ELF-1 (cell line): ENCODE measurements around the gene MYRIP.
A peak's percentile ranks its signal among the peaks of the same experiment; 100 is the strongest.

Source experiments
- DNase-seq: peaks from one replicate; pipeline ENCODE4 v3.0.0-alpha.2; 2016; ENCODE audit warnings: low read depth, low spot score

Gene MYRIP

DNA sequence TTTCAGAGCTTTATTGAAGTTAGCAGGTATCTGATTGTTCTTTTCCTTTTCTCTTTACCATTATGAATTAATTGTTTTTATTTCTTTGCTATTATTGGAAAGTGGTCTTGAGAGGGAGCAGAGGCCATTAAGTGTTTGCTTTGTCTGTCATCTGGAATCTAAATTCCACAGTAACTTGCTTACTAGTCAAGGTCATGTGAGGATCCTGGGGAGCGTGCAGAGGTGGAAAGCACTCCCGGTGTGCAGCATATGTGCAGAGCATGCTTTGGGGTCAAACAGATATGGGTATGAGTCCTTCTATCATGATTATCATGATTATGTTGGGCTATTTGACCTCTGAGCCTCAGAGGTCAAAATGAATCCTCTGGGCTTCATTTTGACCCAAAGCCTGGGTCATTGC, 96.4 kb downstream of the MYRIP start:
- no peak for DNase-seq

- no peak for DNase-seq
Measured at GRCh38 chr3:39907981-39908380, 98.6 kb downstream of the MYRIP start.

DNA sequence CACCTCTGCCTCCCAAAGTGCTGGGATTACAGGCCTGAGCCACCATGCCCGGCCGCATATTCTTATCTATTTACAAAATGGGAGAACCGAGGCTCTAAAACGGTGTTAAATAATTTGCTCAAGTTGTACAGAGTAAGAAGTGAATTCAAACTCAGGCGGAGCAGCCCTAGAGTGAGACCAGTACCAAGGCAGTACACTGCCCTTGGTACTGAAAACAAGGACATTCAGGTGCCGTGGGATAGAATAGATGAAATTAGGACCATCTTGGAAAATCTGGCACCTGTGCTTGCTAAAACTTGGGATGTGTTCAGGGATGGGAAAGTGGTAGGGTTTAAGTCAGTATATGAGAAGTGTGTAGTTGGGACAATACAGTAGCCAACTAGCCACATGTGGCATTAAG, 100.7 kb downstream of the MYRIP start:
- no peak for DNase-seq

GRCh38 chr3:39910826-39911464, 101.5 kb downstream of the MYRIP start:
- DNase-seq: no peak

GRCh38 chr3:39911465-39912309, 102.3 kb downstream of the MYRIP start:
- peak; percentile 60 for DNase-seq

DNA sequence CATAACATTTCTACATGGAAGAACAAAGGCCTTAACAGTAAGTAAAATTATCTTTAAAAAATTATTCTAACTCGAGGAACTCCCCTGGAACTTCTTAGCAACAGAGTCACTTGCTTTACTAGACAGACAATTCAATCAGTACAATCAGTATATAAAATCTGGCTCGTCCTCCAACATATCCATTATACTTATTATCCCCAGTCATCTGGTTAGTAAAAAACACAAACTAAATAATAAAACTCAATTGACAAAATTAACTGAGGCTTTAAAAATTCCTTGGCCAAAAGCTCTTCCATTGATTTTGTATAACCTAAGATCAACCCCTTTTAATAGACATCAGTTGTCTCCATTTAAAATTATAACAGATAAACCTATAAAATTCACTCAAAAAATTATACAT, 105.6 kb downstream of the MYRIP start:
- no peak for DNase-seq

GRCh38 chr3:39917065-39917773, 107.8 kb downstream of the MYRIP start:
- DNase-seq: no peak

DNA sequence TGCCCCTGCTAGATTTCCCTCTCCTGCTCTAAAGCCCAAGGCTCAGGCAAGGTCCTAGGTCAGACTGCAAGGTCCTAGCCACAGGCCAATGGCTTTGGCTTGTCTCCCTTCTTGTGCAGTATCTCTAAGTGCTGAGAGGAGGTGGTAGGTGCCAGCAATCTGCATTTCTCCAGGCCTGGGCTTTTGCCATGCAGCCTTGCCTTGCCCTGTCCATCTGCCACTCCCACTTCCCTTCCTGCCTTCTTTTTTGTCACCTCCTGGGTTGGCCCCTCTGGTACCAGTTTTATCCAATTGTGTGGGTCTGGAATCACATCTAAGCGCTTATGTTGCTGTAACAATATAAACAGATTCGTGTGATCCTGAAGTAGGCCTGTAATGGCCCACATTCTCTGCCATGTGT, 109.9 kb downstream of the MYRIP start:
- DNase-seq: no peak

DNA sequence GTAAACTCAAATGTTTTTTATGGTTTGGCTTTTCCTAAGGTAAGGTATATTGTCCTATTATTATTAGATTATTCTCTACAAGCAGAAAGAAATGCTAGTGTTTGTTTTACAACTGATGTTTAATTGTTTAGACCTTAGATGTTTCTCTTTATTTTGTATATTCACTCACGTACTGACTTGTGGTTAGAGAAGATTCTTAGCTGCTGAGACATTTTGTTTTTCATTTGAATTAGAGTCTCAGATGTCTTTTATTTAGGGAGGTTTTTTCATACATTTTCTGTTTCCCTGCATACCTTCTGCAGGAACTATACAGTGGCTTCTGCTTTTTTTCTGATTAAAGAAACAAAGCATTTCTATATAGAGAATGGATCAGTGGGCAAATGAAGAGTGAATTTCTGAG, 110.9 kb downstream of the MYRIP start:
- DNase-seq: no peak

DNA sequence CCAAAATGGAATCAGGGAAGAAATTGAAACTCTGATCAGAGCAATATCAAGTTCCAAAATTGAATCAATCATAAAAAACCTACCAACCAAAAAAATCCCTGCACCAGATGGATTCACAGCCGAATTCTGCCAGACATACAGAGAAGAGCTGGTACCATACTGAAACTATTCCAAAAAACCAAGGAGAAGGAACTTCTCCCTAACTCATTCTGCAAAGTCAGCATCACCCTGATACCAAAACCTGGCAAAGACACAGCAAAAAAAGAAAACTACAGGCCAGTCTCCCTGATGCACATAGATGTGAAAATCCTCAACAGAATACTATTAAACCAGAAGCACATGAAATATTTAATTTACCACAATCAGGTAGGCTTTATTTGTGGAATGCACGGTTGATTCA, 118.1 kb downstream of the MYRIP start:
- DNase-seq: no peak

DNA sequence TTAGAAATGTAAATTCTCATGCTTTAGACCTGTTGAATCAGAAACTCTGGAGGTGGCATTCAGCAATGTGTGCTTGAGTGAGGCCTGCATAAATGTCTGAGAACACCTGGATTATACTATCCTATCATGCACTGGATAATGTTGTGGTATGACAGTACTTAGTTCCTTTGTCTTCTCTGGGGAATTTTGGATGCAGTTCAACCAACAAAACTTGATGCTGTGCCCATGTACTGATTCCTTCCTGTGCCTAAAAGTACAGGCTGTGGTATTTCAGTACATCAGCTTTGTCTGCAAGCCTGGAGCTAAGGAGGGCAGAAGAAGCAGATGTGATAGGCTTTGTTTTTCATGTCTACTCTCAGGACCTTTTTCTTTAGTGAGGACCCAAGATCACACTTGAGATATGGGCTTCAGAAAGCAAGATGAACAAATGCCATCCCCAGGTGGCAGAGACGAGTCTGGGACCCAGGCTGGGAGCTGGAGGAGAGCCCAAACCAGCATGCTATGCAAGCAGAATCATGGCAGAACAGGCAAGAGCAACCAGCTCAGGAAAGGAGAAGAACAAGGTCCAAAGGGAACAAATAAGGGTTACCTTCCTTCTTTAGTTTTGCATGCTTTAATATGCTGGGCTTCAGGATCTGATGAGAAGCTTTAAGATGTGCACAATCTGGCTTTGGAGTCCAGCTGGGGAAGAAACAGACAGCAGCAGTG, 124.7 kb downstream of the MYRIP start:
- DNase-seq: no peak

- DNase-seq: no peak
Measured at GRCh38 chr3:39934696-39935095, 125.3 kb downstream of the MYRIP start.

- DNase-seq: no peak
Measured at GRCh38 chr3:39935261-39935660, 125.9 kb downstream of the MYRIP start.

DNA sequence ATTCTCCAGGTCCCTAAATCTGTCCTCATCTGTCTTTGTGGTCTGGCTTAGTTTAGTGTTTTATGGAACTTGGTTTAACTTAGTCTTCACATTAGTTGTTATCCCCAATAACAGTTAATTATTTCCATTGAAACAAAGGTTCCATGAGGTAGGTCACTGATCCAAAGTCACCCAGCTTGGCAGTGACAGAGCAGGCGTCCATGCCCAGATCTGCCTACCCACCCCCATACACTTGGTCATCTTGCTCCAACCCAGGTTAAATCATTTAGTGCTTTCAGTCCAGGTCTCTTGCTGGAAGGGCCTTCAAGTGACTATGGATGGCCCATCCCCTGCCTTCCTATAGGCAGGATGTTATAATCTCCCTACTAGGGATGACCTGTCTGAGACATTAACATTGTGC, 127.4 kb downstream of the MYRIP start:
- DNase-seq: no peak

GRCh38 chr3:39937315-39937714, 127.9 kb downstream of the MYRIP start:
- no peak for DNase-seq

GRCh38 chr3:39937874-39938273, 128.5 kb downstream of the MYRIP start:
- DNase-seq: no peak

GRCh38 chr3:39941931-39942330, 132.5 kb downstream of the MYRIP start:
- no peak for DNase-seq

DNA sequence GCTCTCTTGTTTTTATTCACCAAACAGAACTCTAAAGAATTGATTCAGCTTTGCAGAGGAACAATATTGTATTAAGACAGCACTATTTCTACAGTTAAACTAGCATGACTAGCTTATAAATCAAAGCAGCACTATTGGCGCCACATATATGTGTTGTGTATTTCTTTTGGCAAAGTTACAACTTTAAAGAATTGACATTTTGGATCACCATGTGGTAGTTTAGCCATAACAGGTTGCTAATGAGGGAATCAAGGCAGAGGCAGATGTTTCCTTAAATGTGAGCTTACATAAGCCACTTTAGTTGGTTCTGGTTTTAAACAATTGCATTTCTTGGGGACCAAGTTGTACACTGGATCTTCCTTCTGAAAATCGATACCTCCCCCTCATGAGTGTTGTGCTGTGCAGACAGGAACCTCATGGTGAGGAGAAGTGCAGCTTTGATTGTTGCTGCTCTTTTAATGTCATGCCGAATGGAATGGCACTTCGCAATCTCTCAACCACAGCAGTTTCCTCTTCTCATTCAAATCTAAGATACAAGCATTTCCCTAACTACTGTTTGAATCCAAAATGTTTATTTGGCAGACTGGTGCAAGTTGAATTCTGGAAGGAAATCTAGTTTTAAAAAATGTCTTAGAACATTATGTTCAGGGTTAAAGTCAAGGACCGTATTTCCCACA, 151.2 kb downstream of the MYRIP start:
- DNase-seq: no peak

GRCh38 chr3:39961230-39961629, 151.8 kb downstream of the MYRIP start:
- DNase-seq: no peak

GRCh38 chr3:39962581-39962980, 153.2 kb downstream of the MYRIP start:
- no peak for DNase-seq

DNA sequence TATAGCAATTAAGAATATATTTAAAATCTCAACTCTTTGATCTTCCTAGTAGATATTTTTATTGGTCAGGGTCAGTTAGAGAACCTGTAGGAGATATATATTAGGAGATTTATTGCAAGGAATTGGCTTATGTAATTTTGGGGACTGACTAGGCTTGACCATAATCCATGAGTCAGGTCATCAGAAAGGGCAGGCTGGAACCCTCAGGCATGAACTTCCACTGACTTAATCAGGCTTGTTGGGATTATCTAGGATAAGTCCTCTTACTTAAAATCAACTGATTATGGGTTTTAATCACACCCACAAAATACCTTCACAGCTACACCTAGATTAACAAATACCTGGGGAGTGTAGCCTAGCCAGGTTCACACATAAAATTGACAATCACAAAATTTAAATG, 156.1 kb downstream of the MYRIP start:
- DNase-seq: no peak
